Right lobe of liver (tissue), 4 donors: ENCODE measurements around the gene SAMD5.

Experiments
- CTCF ChIP-seq, 4 donors: fragments of 200-600 bp in 3 of 4; fragments of 450-650 bp in 1 of 4; IDR thresholded peaks; one replicate each; pipeline versions ENCODE4 v1.5.1 to v1.8.0; 2016 to 2022; ENCODE audit warnings: antibody characterized with exemption in 4 of 4, mild to moderate bottlenecking in 2 of 4
- POLR2A ChIP-seq: fragments of 450-650 bp; IDR thresholded peaks from one replicate; pipeline ENCODE4 v1.6.1; 2017; ENCODE audit warnings: antibody characterized with exemption, mild to moderate bottlenecking
- donor health status: DM: no; HTN: no; CAD: no.
- donor health status: DM: no; HTN: no; CAD: no.
- donor health status: DM: no; HTN: yes; CAD: no.

GRCh38 chr6:147538821-147539220, 30.3 kb downstream of the SAMD5 start:
- TF ChIP-seq CTCF (IDR thresholded peaks at IDR 0.05) (no peak), POLR2A (no peak)
